GM12874 (cell line): Measurements from ENCODE around the gene SLC45A3.

Experiments used
- CTCF ChIP-seq: IDR thresholded peaks from 2 replicates; pipeline ENCODE4 v1.5.1; 2011; ENCODE audit warnings: low read depth, mild to moderate bottlenecking, control low read depth, low read length, moderate library complexity; ENCODE audit not compliant: insufficient read depth

SLC45A3 gene

GRCh38 chr1:205698921-205699320 is 18.6 kb upstream of the SLC45A3 start:
- no peak for TF ChIP-seq CTCF

- TF ChIP-seq CTCF = no peak
These were observed 13.2 kb upstream of the SLC45A3 start for GRCh38 chr1:205693421-205693991.

- TF ChIP-seq CTCF = no peak
These were observed 12.1 kb upstream of the SLC45A3 start for GRCh38 chr1:205692423-205692822.

- TF ChIP-seq CTCF = no peak
These were observed 9.9 kb upstream of the SLC45A3 start for GRCh38 chr1:205690122-205690756.

GRCh38 chr1:205689479-205689878 is 9.2 kb upstream of the SLC45A3 start:
- TF ChIP-seq CTCF = no peak

GRCh38 chr1:205688171-205689080 is 8.1 kb upstream of the SLC45A3 start:
- TF ChIP-seq CTCF = no peak

GRCh38 chr1:205687242-205687641 is 6.9 kb upstream of the SLC45A3 start:
- no peak for TF ChIP-seq CTCF
